Mesenchymal stem cell (in vitro differentiated cells and primary cell): Measurements from ENCODE around the gene DSCAM.

Experiments
- DNase-seq: peaks from one replicate; pipeline ENCODE4 v3.0.0-alpha.2; 2013
- H2AFZ ChIP-seq: one replicate; pipeline ENCODE4 v1.6.1; 2013; ENCODE audit warnings: low read depth, mild to moderate bottlenecking, control low read depth, inconsistent platforms, low read length, moderate library complexity
- H2AK5ac ChIP-seq: 2 replicates; pipeline ENCODE4 v1.6.1; 2013; ENCODE audit warnings: low read length, moderate library complexity, mild to moderate bottlenecking, inconsistent platforms; ENCODE audit not compliant: severe bottlenecking
- H2BK120ac ChIP-seq: one replicate; pipeline ENCODE4 v1.6.1; 2013; ENCODE audit warnings: low read depth, mild to moderate bottlenecking, inconsistent platforms, low read length, moderate library complexity
- H2BK12ac ChIP-seq, 2 experiments: one replicate each; pipeline ENCODE4 v1.6.1; 2013; ENCODE audit warnings: inconsistent platforms in 2 of 2, low read length in 2 of 2, mild to moderate bottlenecking in 2 of 2, moderate library complexity in 2 of 2, control low read depth in 1 of 2
- H2BK15ac ChIP-seq: one replicate; pipeline ENCODE4 v1.6.1; 2013; ENCODE audit warnings: mild to moderate bottlenecking, low read depth, inconsistent platforms; ENCODE audit not compliant: poor library complexity, severe bottlenecking
- H2BK5ac ChIP-seq: 2 replicates; pipeline ENCODE4 v1.6.1; 2013; ENCODE audit warnings: low read depth, mild to moderate bottlenecking, low read length, control low read depth, inconsistent platforms; ENCODE audit not compliant: poor library complexity, severe bottlenecking
- H3K14ac ChIP-seq, 2 experiments: one replicate each; pipeline ENCODE4 v1.6.1; 2013; ENCODE audit warnings: inconsistent platforms in 2 of 2, low read length in 2 of 2, control low read depth in 1 of 2, mild to moderate bottlenecking in 1 of 2, moderate library complexity in 1 of 2
- H3K18ac ChIP-seq, 2 experiments: one replicate each; pipeline ENCODE4 v1.6.1; 2013; ENCODE audit warnings: inconsistent platforms in 2 of 2, low read length in 2 of 2, control low read depth in 1 of 2, low read depth in 1 of 2, mild to moderate bottlenecking in 1 of 2
- H3K23ac ChIP-seq, 2 experiments: one replicate each; pipeline ENCODE4 v1.6.1; 2013; ENCODE audit warnings: inconsistent platforms in 2 of 2, low read length in 2 of 2, mild to moderate bottlenecking in 2 of 2, moderate library complexity in 2 of 2, control low read depth in 1 of 2
- H3K27ac ChIP-seq: 2 replicates; pipeline ENCODE4 v1.5.1; 2013; ENCODE audit warnings: mild to moderate bottlenecking, moderate library complexity, low read length, control low read depth, inconsistent platforms; ENCODE audit not compliant: poor library complexity, severe bottlenecking
- H3K27me3 ChIP-seq, 2 experiments: 2 replicates each; pipeline versions ENCODE4 v1.6.1 to v1.7.0; 2013; ENCODE audit warnings: low read length in 2 of 2, mild to moderate bottlenecking in 2 of 2, moderate library complexity in 2 of 2, control low read depth in 1 of 2, inconsistent platforms in 1 of 2; ENCODE audit not compliant: control insufficient read depth in 1 of 2, insufficient read depth in 1 of 2
- H3K36me3 ChIP-seq, 2 experiments: 2 replicates each; pipeline versions ENCODE4 v1.6.1 to v1.7.0; 2013; ENCODE audit warnings: low read length in 2 of 2, control low read depth in 1 of 2, inconsistent platforms in 1 of 2, low read depth in 1 of 2, mild to moderate bottlenecking in 1 of 2; ENCODE audit not compliant: insufficient read depth in 2 of 2, control insufficient read depth in 1 of 2
- H3K4ac ChIP-seq, 2 experiments: one replicate each; pipeline ENCODE4 v1.6.1; 2013; ENCODE audit warnings: inconsistent platforms in 2 of 2, low read length in 2 of 2, mild to moderate bottlenecking in 2 of 2, moderate library complexity in 2 of 2, control low read depth in 1 of 2, low read depth in 1 of 2
- H3K4me1 ChIP-seq: 2 replicates; pipeline ENCODE4 v1.6.1; 2013; ENCODE audit warnings: low read depth, low read length, control low read depth; ENCODE audit not compliant: control insufficient read depth, insufficient read depth
- H3K4me2 ChIP-seq: 2 replicates; pipeline ENCODE4 v1.6.1; 2013; ENCODE audit warnings: low read length, mild to moderate bottlenecking, inconsistent platforms; ENCODE audit not compliant: poor library complexity, severe bottlenecking
- H3K4me3 ChIP-seq, 2 experiments: 2 replicates each; pipeline versions ENCODE4 v1.5.1 to v1.7.0; 2013; ENCODE audit warnings: low read length in 2 of 2, mild to moderate bottlenecking in 2 of 2, control low read depth in 1 of 2, low read depth in 1 of 2; ENCODE audit not compliant: insufficient read depth in 1 of 2
- H3K79me1 ChIP-seq: replicated peaks from 2 replicates; pipeline ENCODE4 v1.6.1; 2013; ENCODE audit warnings: mild to moderate bottlenecking, control low read depth, low read length, inconsistent platforms; ENCODE audit not compliant: poor library complexity, severe bottlenecking
- H3K9ac ChIP-seq: 2 replicates; pipeline ENCODE4 v1.7.0; 2013; ENCODE audit warnings: mild to moderate bottlenecking, low read length, moderate library complexity
- H3K9me3 ChIP-seq: 2 replicates; pipeline ENCODE4 v1.7.0; 2013; ENCODE audit warnings: mild to moderate bottlenecking, low read length; ENCODE audit not compliant: control insufficient read depth
- H4K8ac ChIP-seq: one replicate; pipeline ENCODE4 v1.6.1; 2013; ENCODE audit warnings: inconsistent platforms, mild to moderate bottlenecking, low read length, moderate library complexity
- H4K91ac ChIP-seq: one replicate; pipeline ENCODE4 v1.6.1; 2013; ENCODE audit warnings: mild to moderate bottlenecking, low read length, inconsistent platforms
- WGBS: methylation state at CpG from one replicate; pipeline ENCODE4 v1.1.7; 2013; ENCODE audit warnings: mixed read lengths; 5-methylcytosine and 5-hydroxymethylcytosine counted together

DSCAM gene

DNA sequence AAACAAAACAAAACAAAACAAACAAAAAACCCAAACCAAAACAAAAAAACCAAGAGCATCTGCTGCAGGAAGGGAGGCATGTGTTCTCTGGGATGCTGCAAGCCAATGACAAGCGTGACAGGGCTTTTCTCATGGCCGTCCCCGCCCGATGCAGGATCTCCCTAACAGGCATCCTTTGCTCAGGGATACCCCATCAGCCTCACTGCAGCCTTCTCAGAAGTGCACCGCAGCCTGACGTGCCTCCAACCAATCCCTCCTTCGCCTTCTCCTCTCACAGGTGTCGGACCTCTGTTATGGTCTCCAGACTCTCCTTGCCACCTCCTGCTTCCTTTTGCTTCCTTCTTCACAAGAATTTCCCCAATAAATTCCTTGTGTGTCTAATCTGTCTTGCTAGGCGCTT lies 832.6 kb downstream of the DSCAM start:
- Histone ChIP-seq H2BK120ac (no peak overlapping the region), H3K14ac (no peak overlapping the region), H2AK5ac (no peak overlapping the region), H3K27ac (no peak overlapping the region), H2BK5ac (no peak overlapping the region), H3K18ac (no peak overlapping the region), H4K91ac (no peak overlapping the region), H3K9ac (no peak overlapping the region), H3K4ac (no peak overlapping the region), H3K4me1 (no peaks in the 10 kb centered on the region), H3K27me3 (no peaks in the 10 kb centered on the region), H3K79me1 (no peaks in the 10 kb centered on the region), H3K36me3 (no peaks in the 10 kb centered on the region), H2BK12ac (no peak overlapping the region), H3K9me3 (no peaks in the 10 kb centered on the region), H2BK15ac (no peak overlapping the region), H3K4me2 (no peak overlapping the region), H3K4me3 (no peak overlapping the region), H4K8ac (no peak overlapping the region), H3K23ac (no peak overlapping the region), H2AFZ (no peak overlapping the region)
- DNase-seq, result no peak
- WGBS, result 78% methylated on average over 9 of the region's 9 CpGs

DNA sequence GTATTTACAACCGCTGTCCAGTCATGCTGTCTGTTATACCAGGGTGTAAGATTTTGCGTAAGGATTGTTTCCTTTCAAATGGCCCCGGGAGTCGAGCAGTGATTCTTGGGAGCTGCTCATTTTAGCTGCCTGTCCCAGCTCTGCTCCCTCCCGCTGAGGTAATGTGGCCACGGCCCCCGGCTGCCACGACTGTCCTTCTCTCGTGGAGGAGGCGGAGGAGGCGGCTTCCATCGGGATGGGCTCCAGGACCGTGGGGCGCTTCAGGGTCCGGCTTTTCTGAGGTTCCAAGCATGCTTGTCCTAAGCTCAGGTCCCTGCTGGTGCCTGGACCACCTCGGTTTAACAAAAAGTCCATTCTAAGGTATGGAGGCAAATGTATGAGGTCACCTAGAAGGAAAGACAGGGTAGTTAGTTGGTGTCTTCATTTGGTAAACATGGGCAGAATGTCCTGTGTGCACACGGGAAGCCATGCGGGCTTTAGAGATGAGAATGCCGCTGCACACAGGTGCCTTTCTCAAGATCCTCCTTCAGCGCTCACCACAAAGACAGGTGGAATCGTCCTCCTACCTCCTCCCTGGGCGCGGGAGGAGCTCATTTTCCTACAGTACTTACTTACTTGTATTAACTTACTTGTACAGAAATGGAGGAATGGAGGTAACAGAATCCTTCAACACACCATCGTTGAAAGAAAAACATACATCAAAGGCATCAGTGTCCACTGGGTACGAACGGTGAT lies 833.8 kb downstream of the DSCAM start:
- no peaks in the 10 kb centered on the region for H3K4me1 ChIP-seq
- H2BK5ac ChIP-seq, result no peak overlapping the region
- no peak overlapping the region for H2BK15ac ChIP-seq
- no peak overlapping the region for H2BK12ac ChIP-seq
- no peak overlapping the region for H2AFZ ChIP-seq
- no peak overlapping the region for H4K91ac ChIP-seq
- no peak overlapping the region for H3K18ac ChIP-seq
- H3K4me2 ChIP-seq, result no peak overlapping the region
- H3K14ac ChIP-seq, result no peak overlapping the region
- H3K27me3 ChIP-seq, result no peaks in the 10 kb centered on the region
- H3K36me3 ChIP-seq, result no peaks in the 10 kb centered on the region
- no peaks in the 10 kb centered on the region for H3K79me1 ChIP-seq
- H3K4me3 ChIP-seq, result no peak overlapping the region
- no peaks in the 10 kb centered on the region for H3K9me3 ChIP-seq
- H4K8ac ChIP-seq, result no peak overlapping the region
- 89% methylated on average over 22 of the region's 26 CpGs for WGBS
- H3K23ac ChIP-seq, result no peak overlapping the region
- H2AK5ac ChIP-seq, result no peak overlapping the region
- H3K9ac ChIP-seq, result no peak overlapping the region
- H2BK120ac ChIP-seq, result no peak overlapping the region
- H3K4ac ChIP-seq, result no peak overlapping the region
- no peak for DNase-seq
- no peak overlapping the region for H3K27ac ChIP-seq

DNA sequence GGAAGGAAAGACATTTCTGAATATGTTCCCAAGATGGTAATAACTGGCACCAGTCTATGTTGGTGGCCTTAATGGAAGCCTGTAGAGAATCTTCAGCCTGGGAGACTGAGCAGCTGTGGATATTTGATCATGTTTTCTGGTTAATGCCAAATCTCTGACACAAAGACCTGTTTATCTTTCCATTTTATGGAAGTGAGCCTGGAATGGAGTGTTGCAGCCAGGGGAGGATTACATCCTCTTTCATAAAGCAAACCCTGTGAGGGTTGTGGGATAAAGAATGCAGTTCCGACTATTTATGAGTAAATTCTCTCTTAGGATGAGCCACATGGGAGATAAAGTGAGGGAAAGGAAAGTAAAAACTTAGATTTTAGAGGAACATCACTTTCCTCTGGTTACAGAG lies 835.6 kb downstream of the DSCAM start:
- Histone ChIP-seq H3K9ac (no peak overlapping the region), H2AK5ac (no peak overlapping the region), H3K14ac (no peak overlapping the region), H3K4me2 (no peak overlapping the region), H3K4me3 (no peak overlapping the region), H2AFZ (no peak overlapping the region), H2BK15ac (no peak overlapping the region), H3K27ac (no peak overlapping the region), H3K79me1 (no peaks in the 10 kb centered on the region), H3K4me1 (no peaks in the 10 kb centered on the region), H2BK5ac (no peak overlapping the region), H3K23ac (no peak overlapping the region), H2BK12ac (no peak overlapping the region), H4K8ac (no peak overlapping the region), H3K4ac (no peak overlapping the region), H3K36me3 (no peaks in the 10 kb centered on the region), H3K9me3 (no peaks in the 10 kb centered on the region), H3K18ac (no peak overlapping the region), H4K91ac (no peak overlapping the region), H3K27me3 (no peaks in the 10 kb centered on the region), H2BK120ac (no peak overlapping the region)
- DNase-seq, result no peak
- 53% methylated on average over 1 of the region's 1 CpG for WGBS

DNA sequence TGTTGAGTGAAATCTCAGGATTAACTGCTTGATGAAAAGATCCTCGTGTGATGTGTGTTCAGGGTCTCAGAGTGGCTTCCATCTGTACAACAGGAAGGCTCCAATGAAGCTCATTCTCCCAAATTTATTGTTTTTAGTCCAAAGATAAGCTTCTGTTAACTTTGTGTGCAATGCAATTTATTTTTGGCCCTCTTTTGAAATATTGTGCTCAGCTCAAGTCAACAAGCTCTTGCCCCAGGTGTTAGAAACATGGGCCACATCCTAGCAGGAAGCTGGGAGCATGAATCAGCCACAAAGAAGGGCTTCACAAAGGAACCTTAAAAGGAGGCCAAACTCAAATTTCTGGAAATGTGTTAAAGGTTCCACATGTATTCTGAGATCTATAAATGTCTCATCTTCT lies 844.0 kb downstream of the DSCAM start:
- Histone ChIP-seq H3K27me3 (no peaks in the 10 kb centered on the region), H3K4ac (no peak overlapping the region), H4K91ac (no peak overlapping the region), H3K9me3 (peaks cover 9% of the 10 kb centered on the region), H3K4me1 (peaks cover 2% of the 10 kb centered on the region), H3K4me2 (no peak overlapping the region), H3K4me3 (no peak overlapping the region), H3K27ac (no peak overlapping the region), H3K79me1 (no peaks in the 10 kb centered on the region), H2AFZ (no peak overlapping the region), H3K23ac (no peak overlapping the region), H2BK12ac (no peak overlapping the region), H2BK15ac (no peak overlapping the region), H2BK5ac (no peak overlapping the region), H3K36me3 (no peaks in the 10 kb centered on the region), H3K9ac (no peak overlapping the region), H4K8ac (no peak overlapping the region), H3K14ac (no peak overlapping the region), H2BK120ac (no peak overlapping the region), H3K18ac (no peak overlapping the region), H2AK5ac (no peak overlapping the region)
- no peak for DNase-seq
- WGBS, result 40% methylated on average over 1 of the region's 1 CpG
